ENCODE data around the gene NEGR1.
"Not testable (repeated sequence)": the region's sequence is repeated elsewhere in the genome, so short reads cannot be mapped to it uniquely, and the experiment has no call there.

The NEGR1 gene

DNA sequence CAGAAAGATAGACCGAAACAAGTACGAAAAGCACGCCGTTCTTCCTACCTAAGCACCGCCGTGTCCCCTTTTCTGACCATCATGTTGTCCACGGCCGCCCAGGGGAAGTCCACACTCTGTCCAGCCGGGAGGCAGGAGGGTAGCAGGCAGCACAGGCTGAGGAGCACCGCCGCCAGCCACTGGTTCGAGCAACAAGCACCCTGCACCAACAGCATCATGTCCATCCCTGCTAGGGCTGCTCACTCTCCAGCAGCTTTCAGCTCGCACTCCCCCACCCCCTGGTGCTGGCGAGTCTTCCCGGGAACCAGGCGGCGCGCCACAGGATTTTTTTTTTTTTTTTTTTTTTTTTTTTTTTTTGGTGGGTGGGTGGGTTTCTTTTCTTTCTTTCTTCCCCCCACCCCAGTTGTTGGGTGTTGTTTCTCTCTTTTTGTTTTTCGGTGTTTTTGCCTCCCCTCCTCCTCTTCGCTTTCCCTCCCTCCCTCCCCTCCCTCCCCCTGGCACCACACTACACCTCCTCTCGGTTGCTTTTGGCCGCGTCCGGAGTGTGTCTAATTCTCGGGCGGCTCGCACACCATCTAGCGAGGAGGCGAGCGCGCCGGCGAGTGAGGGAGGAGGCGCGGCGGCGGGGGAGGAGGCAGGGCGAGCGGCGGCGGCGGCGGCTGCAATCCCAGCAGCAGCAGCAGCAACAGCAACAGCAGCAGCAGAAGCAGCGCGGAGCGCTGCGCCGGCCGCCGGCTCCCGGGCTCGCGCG, at the start of gene NEGR1:
Gene NEGR1 (minus strand): TSS at position 269 of the 751 bp plus-strand sequence.
- peak; percentile 43 for DNase-seq

DNA sequence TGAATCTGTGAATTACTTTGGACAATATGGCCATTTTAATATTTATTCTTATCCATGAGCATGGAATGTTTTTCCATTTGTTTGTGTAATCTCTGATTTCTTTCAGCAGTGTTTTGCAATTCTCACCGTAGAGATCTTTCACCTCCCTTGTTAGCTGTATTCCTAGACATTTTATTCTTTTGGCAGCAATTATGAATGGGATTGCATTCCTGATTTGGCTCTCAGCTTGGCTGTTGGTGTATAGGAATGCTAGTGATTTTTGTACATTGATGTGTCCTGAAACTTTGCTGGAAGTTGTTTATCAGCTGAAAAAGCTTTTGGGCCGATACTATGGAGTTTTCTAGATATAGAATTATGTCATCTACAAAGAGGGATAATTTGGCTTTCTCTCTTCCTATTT, 44.2 kb upstream of the NEGR1 start:
- DNase-seq: no peak

DNA sequence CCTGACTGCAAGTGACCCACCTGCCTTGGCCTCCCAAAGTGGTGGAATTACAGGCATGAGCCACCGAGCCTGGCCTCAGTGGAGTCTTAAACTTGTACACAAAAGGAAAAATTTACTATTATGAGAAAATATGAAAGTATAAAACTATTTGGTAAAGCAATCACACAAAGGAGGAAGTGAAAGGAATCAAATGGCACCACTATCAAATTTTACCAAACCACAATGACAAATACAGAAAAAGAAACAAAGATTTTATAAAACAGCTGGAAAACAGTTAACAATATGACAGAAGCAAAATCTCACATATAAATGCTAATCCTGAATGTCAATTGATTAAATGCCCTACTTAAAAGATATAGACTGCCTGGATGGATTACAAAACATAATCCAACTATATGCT, 42.1 kb upstream of the NEGR1 start:
- no peak for DNase-seq

DNA sequence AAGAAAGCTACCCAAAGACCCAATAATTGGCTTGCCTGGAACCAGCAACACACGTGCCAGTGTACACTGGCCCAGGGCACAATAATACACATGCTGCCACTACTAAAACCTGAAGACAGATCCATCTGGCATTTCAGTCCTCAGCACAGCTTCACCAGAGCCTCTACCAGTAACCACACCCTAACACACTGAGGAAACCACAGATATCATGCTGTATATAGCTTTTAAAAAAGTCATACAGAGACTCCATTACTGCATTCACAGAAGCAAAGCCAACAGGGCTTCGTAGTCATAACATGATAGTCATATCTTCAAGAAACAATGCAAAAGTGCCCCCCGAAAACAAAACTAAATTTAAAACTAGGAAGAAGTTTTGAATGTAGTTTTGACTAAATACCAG, 40.6 kb upstream of the NEGR1 start:
- no peak for DNase-seq

DNA sequence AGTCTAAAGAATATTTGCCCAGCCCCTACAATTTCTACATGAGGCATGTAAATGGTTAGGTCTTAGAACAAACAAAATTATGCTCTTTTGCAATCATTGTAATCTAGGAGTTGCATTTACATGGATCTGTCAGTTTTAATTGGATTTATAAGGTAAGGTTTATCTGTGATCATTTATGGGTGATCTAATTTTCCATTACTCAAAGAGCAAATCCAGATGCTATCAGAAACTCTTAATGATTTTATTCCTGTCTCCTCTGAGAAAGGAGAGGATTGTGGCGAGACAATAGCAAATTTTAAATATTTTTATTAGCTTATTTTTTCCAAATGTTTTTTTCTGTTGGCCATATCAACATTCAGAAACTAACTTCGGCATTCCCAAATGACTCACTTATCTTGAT, 14.2 kb upstream of the NEGR1 start:
- DNase-seq: no peak

DNA sequence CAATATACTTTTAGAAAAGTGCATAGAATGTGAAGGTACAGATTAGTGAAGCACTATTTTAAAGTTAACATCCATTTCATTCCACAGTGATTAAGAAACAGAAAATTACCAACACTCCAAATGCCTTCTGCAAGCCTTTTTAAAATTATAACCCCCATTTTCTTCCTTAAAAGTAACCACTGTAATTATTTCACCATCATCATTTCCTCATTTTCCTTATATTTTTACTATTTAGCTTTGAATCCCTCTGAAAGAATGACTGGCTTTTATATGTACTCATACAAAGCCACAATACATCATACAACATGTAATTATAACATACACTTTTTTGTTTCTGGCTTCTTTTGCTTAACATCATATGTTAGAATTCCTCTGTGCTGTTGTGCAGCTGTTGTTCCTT, 6.5 kb upstream of the NEGR1 start:
- DNase-seq: no peak

DNA sequence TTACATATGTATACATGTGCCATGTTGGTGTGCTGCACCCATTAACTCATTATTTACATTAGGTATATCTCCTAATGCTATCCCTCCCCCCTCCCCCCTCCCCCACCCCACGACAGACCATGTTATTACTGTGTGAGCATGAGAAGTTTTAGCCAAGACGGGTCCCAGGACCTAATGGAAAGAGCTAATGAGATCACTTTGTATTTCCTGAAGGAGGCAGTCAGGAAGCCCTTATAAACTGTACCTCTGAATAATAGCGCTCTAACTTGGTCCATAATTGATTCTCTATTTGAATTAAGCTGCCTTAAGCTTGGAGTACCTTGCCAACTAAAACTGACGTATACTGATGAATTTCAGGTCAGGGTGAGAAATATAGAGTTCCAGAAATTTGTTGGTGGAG, 4.1 kb upstream of the NEGR1 start:
- no peak for DNase-seq

DNA sequence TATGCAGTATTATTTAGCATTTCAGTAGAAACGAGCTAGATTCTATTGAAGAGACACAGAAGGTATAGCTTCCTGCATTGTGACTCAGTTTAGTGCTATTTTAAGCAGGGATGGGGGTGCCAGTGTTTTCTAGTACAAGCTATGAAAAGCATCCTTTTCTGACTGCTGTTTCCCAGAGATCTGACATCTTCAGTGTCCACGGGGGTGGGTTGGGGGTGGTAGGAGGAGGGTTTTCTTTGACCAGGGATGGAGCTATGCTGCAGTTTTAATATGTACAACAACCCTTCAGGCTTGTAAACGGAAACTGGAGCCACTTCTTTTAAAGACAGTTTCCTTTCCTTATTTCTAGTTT, 2.7 kb upstream of the NEGR1 start:
- DNase-seq: no peak

DNA sequence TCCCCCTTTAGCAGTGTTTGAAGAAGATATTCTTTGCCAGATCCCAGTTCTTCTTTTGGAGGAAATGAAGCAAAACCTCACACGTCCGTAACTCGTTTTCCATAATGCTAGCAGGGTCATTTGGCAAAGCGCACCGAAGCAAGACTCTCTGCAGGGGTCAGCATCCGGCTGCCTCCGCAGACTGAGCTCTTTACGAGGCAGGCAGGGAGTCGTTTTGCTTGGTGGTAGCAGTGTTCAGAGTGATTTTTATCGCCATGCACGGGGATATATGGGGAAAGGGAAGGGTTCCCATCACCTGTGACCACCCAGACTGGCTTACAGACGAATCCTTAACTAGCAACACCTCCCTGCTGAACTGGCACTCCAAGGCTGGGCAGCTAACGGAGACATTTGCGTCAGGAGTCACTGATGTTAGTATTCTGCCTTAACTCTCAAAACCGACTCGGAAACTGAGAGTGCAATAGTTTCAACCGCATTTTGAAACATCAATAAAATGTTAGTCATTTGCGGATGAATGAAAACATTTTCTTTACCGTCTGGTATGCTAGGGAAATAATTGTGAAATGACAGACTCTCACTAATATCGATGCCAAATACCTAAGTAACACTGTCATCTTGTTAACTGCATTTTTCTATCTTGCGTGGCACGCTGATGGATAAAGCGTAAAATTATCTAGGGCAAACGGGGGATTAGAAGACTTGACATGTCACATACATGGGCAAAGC, 2.2 kb upstream of the NEGR1 start:
- DNase-seq: peak; percentile 21

DNA sequence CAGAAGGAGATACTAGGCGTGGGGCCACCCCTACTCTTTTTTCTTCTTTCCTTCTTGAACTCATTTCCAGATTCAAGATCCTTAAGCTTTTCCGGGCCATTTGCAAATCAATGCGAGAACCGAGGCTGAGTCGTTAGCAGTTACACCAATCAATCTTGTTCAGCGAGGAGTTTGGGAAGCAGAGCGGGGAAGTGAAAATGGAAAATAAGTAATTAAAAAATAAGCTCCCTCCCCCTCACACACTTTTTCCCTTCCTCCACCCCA, 1.7 kb upstream of the NEGR1 start:
- DNase-seq: no peak

DNA sequence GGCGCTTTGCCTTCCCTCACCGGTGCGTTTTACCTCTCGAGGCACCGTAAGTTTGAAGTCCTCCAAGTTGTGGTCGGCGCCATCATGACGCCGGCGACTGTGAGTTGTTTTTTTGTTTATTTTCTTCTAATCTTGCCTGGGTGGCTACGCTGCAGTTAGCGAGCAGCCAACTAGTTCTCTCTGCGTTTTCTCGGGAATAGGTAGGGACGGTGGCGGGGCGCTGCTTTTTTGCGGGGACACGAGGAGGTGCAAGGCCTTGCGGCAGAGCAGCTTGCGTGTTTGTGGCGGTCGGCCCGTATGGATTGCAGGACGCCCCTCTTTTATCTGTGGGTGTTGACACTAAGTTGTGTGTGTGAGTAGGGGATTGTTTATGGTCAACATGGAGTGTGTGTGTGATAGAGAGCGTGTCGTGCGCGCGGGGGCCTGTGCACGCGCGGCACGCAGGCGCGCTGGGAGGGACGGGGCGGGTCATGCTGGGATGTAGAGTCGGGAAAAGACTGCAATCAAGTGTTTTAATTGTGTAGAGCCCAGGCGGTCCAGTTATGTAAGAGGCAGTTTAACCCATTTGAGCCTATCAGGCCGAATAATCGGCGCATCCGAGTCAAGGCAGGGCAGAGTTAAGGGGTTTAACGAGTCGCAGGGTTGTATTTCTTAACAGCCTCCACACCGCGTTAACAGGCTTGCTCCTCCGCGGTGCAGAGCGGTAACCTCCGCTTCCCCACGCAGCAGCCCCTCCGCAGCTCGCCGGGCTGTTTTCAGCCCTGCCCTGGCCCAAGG, 1.2 kb upstream of the NEGR1 start:
- no peak for DNase-seq

DNA sequence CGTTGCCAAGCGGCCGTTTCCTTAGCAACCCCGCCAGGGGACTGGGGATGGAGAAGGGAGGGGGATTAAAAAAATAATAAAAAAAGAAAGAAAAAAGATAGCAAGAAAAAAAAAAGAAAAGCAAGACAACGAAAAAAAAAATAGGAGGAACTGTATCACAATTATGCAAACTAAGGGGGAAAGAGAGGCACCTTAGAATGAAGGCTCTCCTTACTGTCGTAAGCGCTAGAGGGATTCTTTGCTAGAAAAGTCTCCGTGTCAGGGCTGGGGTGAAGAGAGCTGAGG, 625 bp upstream of the NEGR1 start:
- no peak for DNase-seq

DNA sequence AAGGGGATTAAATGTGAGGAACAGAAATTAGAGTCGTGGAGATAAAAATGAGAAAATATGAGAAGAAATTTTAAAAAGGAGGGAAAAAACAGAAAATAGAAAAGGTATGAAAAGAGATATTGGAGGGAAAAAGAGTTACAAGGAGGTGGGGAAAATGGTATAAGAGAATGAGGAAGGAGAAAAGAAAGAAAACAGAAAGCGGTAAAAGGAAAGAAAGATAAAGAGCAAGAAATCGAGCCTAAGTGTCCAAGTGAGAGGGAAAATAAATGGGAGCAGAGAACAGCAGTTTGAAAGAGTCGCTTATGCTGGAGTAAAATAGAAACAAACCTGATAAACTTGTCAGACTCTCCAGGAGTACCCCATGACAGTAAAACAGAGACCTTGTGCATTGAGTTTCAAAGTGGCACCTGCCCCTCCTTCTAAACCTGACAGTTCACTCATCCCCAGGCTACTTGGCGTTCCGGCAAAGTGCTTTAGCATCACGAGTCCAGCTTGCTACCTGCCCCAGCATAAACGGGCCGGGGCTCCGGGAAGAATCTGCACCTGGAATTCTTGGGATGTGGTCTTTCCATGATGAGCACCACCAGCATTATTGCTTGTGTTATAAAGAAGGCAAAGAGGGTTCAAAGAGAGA, 585 bp downstream of the NEGR1 start:
- DNase-seq: no peak

DNA sequence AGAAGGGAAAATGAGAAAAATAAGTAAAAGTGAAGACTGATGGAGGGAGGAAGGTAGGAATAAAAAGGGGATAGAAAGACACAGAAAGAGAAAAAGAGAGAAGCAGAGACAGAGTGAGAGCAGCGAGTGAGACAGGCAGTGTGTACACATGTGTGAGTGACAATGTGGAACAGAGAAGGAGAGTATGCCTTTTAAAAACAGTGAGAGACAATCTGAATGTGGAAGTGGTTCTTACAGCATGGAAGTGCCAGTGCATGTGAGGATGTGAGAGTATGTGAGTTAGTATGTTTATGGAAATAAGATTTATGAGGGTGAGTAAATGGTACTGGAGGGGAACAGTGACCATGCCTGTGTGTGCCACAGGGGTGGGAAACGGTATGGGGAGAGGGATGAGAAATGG, 1.2 kb downstream of the NEGR1 start:
- DNase-seq: no peak

DNA sequence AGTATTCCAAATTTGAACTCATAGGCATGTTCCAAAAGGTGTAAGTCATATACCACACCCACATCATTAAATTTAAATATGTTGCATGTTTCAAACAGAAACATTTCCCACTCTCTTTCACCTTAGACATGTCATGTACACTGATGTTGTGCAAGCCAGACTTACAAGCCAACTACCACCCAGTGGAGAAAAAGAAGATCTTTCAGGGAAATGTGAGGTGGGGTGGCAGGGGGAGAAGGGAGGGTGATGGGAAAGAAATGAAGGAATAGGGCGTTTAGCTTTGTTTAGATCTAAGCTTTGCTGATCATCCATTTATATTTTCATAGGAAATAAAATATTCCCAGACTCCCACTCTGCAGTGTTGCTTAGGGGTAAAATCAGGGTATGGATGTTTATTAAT, 1.6 kb downstream of the NEGR1 start:
- no peak for DNase-seq

DNA sequence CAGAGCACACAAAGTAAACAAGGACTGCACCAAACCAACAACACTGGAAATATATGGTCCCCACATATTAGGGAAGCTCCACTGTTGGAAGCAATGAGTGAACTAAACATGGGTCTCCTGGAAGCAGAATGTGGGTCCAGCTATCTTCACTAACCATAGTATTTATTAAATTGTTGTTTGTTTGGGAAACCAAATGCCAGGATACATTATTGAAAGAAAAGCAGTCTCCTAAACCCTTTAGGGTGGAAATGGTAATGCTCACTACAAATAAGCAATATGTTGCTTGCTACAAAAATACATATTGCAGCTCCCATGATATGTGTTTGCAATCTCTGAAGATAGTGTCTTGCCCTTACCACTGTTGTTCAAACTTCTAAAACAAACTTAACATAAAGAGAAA, 2.2 kb downstream of the NEGR1 start:
- DNase-seq: no peak

DNA sequence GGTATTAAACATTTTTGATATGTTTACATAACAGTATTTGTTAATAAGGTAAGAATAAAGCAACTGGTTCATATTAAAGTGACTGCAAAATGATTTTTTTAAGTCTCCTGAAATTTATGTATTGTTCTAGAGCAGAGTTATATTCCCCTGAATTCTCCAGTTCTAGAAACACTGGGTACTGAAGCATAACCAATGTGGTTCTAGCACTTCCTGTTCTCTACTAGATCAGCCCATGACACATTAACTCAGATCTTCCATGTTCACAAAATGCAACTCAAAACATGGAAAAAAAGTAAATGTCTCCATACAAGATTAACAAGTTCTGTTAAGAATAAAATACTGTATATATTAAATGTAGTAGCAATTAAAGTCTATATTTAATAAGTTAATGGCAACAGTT, 3.9 kb downstream of the NEGR1 start:
- DNase-seq: no peak

DNA sequence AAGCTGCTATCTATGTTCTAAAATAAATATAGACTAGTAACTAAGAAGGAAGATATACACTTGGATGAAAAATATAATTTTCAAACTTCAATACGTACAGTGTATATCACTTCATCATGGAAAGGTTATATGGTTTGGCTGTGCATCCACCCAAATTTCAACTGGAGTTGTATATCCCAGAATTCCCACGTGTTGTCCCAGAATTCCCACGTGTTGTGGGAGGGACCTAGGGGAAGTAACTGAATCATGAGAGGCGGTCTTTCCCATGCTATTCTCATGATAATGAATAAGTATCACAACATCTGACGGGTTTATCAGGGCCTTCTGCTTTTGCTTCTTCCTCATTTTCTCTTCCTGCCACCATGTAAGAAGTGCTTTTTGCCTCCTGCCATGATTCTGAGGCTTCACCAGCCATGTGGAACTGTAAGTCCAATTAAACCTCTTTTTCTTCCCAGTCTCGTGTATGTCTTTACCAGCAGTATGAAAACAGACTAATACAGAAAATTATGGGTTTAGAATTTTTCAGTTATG, 10.7 kb downstream of the NEGR1 start:
- DNase-seq: no peak

DNA sequence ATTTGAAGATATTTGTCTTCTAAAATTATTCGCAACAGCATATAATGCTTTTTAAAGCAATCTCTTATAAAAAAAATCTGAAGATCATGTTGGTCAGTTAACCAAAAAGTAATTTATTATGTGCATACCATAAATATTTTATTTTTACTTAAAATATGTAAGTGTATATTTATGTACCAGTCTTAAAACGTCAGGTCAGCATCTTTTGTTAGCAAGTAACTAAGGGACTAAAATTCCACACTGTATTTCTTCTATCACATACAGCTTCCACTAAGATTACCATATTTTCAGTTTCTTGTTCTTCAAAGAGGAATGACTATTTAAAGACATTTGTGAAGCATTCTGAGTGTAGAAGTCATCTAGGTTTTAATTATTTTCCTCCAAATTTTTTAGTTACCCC, 19.6 kb downstream of the NEGR1 start:
- DNase-seq: no peak

DNA sequence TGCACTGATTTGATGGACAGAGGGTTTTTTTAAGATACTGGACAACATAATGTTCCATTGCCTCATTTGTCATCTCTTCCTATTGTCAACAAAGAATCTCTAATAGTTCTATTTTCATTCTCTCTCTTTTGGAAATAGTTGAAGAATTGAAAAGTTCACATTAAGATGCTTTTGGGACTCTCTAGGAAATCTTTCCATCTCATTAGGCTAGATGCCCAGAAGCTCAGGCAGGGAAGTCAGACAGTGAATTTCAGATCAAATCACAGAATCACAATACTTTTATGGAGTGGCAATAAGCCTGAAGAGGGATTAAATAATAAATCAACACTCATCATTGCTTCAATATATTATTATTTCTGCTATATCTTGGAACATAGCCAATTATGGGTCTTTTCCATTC, 29.2 kb downstream of the NEGR1 start:
- DNase-seq: no peak

DNA sequence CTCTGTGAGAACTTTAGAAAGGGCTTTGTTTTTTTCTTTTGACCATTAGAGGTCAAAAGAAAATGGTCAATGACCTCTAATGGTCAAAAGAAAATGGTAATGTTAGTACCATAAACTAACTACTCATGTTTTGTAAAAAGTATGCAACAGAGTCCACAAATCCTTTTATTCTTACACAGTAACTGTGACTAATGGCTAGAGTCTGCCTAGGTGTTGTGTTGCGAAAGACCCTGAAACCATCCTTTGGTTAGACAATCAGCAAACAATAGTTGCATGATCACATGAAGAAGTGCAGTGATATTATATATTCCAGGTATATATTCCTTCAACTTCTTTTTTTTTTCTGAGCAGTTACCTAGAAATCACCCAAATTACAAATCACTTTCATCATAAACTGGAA, 40.9 kb downstream of the NEGR1 start:
- no peak for DNase-seq

DNA sequence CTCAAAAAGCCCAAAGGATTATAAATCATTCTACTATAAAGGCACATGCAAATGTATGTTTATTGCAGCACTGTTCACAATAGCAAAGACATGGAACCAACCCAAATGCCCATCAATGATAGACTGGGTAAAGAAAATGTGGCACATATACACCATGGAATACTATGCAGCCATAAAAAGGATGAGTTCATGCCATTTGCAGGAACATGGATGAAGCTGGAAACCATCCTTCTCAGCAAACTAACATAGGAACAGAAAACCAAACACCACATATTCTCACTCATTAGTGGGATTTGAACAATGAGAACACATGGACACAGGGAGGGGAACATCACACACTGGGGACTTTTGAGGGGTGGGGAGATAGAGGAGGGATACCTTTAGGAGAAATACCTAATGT, 46.4 kb downstream of the NEGR1 start:
- DNase-seq: not testable (repeated sequence)

DNA sequence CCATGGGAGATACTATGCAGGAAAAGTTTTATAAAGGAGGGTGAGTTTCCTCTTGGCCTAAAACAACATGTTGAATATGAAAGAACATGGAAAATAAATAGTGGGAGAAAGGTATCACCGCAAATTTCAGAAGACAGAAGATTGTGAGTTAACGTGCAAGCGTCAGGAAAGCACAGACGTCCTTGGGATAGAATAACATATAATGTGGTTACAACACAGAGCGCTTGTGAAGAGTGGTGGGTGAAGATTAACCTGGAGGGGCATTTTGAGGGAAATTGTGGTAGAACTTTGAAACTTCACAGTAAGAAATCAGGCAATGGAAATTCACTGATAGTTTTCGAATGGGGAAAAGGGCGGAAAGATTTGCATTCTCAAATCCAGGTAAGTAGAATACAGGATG, 47.3 kb downstream of the NEGR1 start:
- no peak for DNase-seq

DNA sequence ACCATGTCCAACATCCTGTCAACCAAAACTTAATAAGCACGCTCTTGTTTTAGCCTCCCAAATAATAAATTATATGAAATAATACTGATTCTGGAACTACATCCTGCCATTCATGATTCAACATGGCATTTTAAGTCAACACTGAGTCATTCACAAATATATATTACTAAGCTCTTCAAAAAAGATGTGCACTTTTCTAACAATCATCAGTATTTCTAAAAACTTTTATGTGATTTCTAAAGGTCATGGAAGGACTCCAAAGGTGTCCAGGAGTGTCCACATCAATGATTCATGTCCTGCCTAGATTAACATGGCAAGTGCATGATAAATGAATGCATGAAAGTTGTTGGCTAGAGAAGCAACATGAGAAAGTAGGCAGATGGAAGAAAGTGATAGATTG, 51.6 kb downstream of the NEGR1 start:
- no peak for DNase-seq
